Spleen (tissue), 11 donors: ENCODE measurements around the gene YPEL2. TPM values are rescaled to one million over a fixed set of nuclear protein-coding genes. Genes with fewer than 3 reads are reported as not detected.
"Not testable (repeated sequence)": the region's sequence is repeated elsewhere in the genome, so short reads cannot be mapped to it uniquely, and the experiment has no call there.

Experiments
- DNase-seq: peaks from one replicate; pipeline ENCODE4 v3.0.0-alpha.2; 2020
- H3K27ac ChIP-seq, 8 donors: fragments of 200-600 bp; sonication (generic) in 7 of 8; 1 replicate in 4 of 8; 2 replicates in 4 of 8; pipeline versions ENCODE4 v1.5.0 to v1.8.0; 2016 to 2021; ENCODE audit warnings: inconsistent platforms in 4 of 8, mild to moderate bottlenecking in 4 of 8, moderate library complexity in 1 of 8
- H3K27me3 ChIP-seq, 7 donors: fragments of 200-600 bp; sonication (generic) in 6 of 7; replicated peaks in 1 of 7; 1 replicate in 4 of 7; 2 replicates in 3 of 7; pipeline versions ENCODE4 v1.5.0 to v1.8.0; 2016 to 2021; ENCODE audit warnings: inconsistent platforms in 3 of 7, mild to moderate bottlenecking in 1 of 7
- H3K36me3 ChIP-seq, 6 donors: fragments of 200-600 bp; sonication (generic) in 5 of 6; 1 replicate in 4 of 6; 2 replicates in 2 of 6; pipeline versions ENCODE4 v1.5.0 to v1.8.0; 2016 to 2021; ENCODE audit warnings: inconsistent platforms in 2 of 6
- H3K4me1 ChIP-seq, 6 donors: fragments of 200-600 bp; sonication (generic) in 5 of 6; 1 replicate in 3 of 6; 2 replicates in 3 of 6; pipeline versions ENCODE4 v1.5.0 to v1.8.0; 2016 to 2021; ENCODE audit warnings: inconsistent platforms in 3 of 6
- H3K4me3 ChIP-seq, 8 donors: fragments of 200-600 bp; sonication (generic) in 7 of 8; 1 replicate in 4 of 8; 2 replicates in 4 of 8; pipeline versions ENCODE4 v1.5.0 to v1.8.0; 2016 to 2021; ENCODE audit warnings: inconsistent platforms in 4 of 8, mild to moderate bottlenecking in 4 of 8, moderate library complexity in 2 of 8
- H3K9me3 ChIP-seq, 8 donors: fragments of 200-600 bp; sonication (generic) in 7 of 8; 1 replicate in 4 of 8; 2 replicates in 4 of 8; pipeline versions ENCODE4 v1.5.0 to v1.8.0; 2016 to 2021; ENCODE audit warnings: inconsistent platforms in 4 of 8
- CTCF ChIP-seq, 11 experiments: fragments of 200-600 bp in 7 of 11; fragments of 450-650 bp in 4 of 11; sonication (generic) in 4 of 11; IDR thresholded peaks in 8 of 11; conservative IDR thresholded peaks in 3 of 11; 1 replicate in 7 of 11; 2 replicates in 4 of 11; pipeline versions ENCODE4 v1.4.0 to v1.8.0; 2016 to 2021; ENCODE audit warnings: antibody characterized with exemption in 11 of 11, inconsistent platforms in 4 of 11, mild to moderate bottlenecking in 1 of 11
- POLR2A ChIP-seq, 3 donors: fragments of 450-650 bp; IDR thresholded peaks; one replicate each; pipeline ENCODE4 v1.5.1; 2017; ENCODE audit warnings: antibody characterized with exemption in 3 of 3, mild to moderate bottlenecking in 1 of 3
- POLR2AphosphoS5 ChIP-seq, 3 donors: sonication (generic); formaldehyde crosslinking; IDR thresholded peaks; one replicate each; pipeline ENCODE4 v1.5.1; 2017; ENCODE audit warnings: antibody characterized with exemption in 3 of 3
- WGBS, 5 donors: extraction: QIAGEN DNeasy Blood & Tissue Kit in 3 of 5; methylation state at CpG; one replicate each; pipeline versions ENCODE4 v1.1.5 to v1.1.7; 2013 to 2018; 5-methylcytosine and 5-hydroxymethylcytosine counted together
- intact Hi-C: fragments of 100-400 bp; cut with DNase I; formaldehyde crosslinking; loops from one replicate; pipeline ENCODE4 v1.15.0; 2023; ENCODE audit warnings: low total_unique reads
- polyA plus RNA-seq, 3 donors: library from polyadenylated mRNA; stranded (reverse); fragments of 200-250 nt; gene quantifications; one replicate each; pipeline ENCODE4 v1.2.1, GENCODE V29; 2013
- total RNA-seq, 7 donors: library from RNA; depleted of rRNA in 3 of 7; stranded (reverse); fragments of >200 nt in 3 of 7; fragmentation: NEBNext Ultra II Directional in 4 of 7; extraction: Animal tissue kit (Norgen Biotek cat#: 25700) in 4 of 7; gene quantifications; one replicate each; pipeline versions ENCODE4 v1.1.0 to v1.2.1, GENCODE V29; 2016 to 2021
- donor health status: healthy with polysubstance abuse.
- donor health status: DM: no; HTN: no; CAD: no; lungs with moderate emphysema.
- donor health status: DM: no; HTN: no; CAD: no.
- donor health status: Bipolar disorder and iron deficiency.
- donor health status: healthy.
- donor health status: DM: no; HTN: no; CAD: no.
- donor health status: DM: yes; HTN: yes; CAD: no.

YPEL2 gene
- total and polyA plus RNA-seq, 10 donors, result 6.7 to 45.6 (median 30.5) TPM

- intact Hi-C loops, result no loop called here
- peaks cover 0 to 17% (median 3%) of the 10 kb centered on the region in 6 donors for H3K36me3 ChIP-seq
- no peak overlapping the region for H3K4me3 ChIP-seq
- no peak overlapping the region for H3K27ac ChIP-seq
- TF ChIP-seq CTCF (IDR thresholded peaks at IDR 0.05 in 8 of 11, conservative IDR thresholded peaks at IDR 0.05 in 3 of 11) (no peak), POLR2A (IDR thresholded peaks at IDR 0.05) (no peak)
- H3K4me1 ChIP-seq, result peaks cover 0 to 36% (median 10%) of the 10 kb centered on the region in 6 donors
- no peak for DNase-seq
- H3K9me3 ChIP-seq, result peaks cover 0 to 12% (median 9%) of the 10 kb centered on the region in 8 donors
- 74 to 99% (median 89%) methylated on average over 3 of the region's 3 CpGs for WGBS, 5 donors
- no peaks in the 10 kb centered on the region for H3K27me3 ChIP-seq
Measured at GRCh38 chr17:59409336-59410048, 78.0 kb downstream of the YPEL2 start.

GRCh38 chr17:59410049-59410437, 78.6 kb downstream of the YPEL2 start:
- peaks cover 0 to 39% (median 10%) of the 10 kb centered on the region in 6 donors for H3K4me1 ChIP-seq
- intact Hi-C loops, result no loop called here
- H3K27me3 ChIP-seq, result no peaks in the 10 kb centered on the region
- peaks cover 0 to 11% (median 0%) of the 10 kb centered on the region in 6 donors for H3K36me3 ChIP-seq
- WGBS, 5 donors, result 93 to 97% (median 96%) methylated on average over 4 of the region's 4 CpGs
- H3K27ac ChIP-seq, result no peak overlapping the region
- H3K9me3 ChIP-seq, result peaks cover 0 to 12% (median 9%) of the 10 kb centered on the region in 8 donors
- no peak overlapping the region for H3K4me3 ChIP-seq
- no peak for TF ChIP-seq POLR2AphosphoS5 (IDR thresholded peaks at IDR 0.05)
- no peak for TF ChIP-seq CTCF (IDR thresholded peaks at IDR 0.05 in 8 of 11, conservative IDR thresholded peaks at IDR 0.05 in 3 of 11)
- no peak for TF ChIP-seq POLR2A (IDR thresholded peaks at IDR 0.05)
- DNase-seq, result no peak

GRCh38 chr17:59412431-59412830, 81.0 kb downstream of the YPEL2 start:
- H3K4me3 ChIP-seq, H3K27ac ChIP-seq, intact Hi-C loops, H3K36me3 ChIP-seq, DNase-seq, H3K27me3 ChIP-seq: not testable (repeated sequence)
- Histone ChIP-seq H3K4me1 (peaks cover 0 to 30% (median 6%) of the 10 kb centered on the region in 6 donors), H3K9me3 (peaks cover 0 to 12% (median 9%) of the 10 kb centered on the region in 8 donors)
- 66 to 84% (median 75%) methylated on average over 5 of the region's 5 CpGs for WGBS, 5 donors

GRCh38 chr17:59413014-59413766, 81.7 kb downstream of the YPEL2 start:
- intact Hi-C loops, result no loop called here
- no peak for DNase-seq
- no peaks in the 10 kb centered on the region for H3K36me3 ChIP-seq
- WGBS, 5 donors, result 30 to 55% (median 39%) methylated on average over 8 of the region's 8 CpGs
- H3K27ac ChIP-seq, result no peak overlapping the region
- no peak for TF ChIP-seq POLR2A (IDR thresholded peaks at IDR 0.05)
- TF ChIP-seq POLR2AphosphoS5 (IDR thresholded peaks at IDR 0.05), result no peak
- no peak for TF ChIP-seq CTCF (IDR thresholded peaks at IDR 0.05 in 8 of 11, conservative IDR thresholded peaks at IDR 0.05 in 3 of 11)
- H3K9me3 ChIP-seq, result peaks cover 0 to 12% (median 9%) of the 10 kb centered on the region in 8 donors
- no peaks in the 10 kb centered on the region for H3K27me3 ChIP-seq
- peaks cover 0 to 27% (median 6%) of the 10 kb centered on the region in 6 donors for H3K4me1 ChIP-seq
- no peak overlapping the region for H3K4me3 ChIP-seq
